GM19372 (cell line): ENCODE results near the gene FAM117A.

ENCODE experiments used
- ATAC-seq: cut with Tn5 transposase; IDR thresholded peaks from one replicate; pipeline ENCODE4 v1.9.1; 2021; ENCODE audit warnings: mild to moderate bottlenecking, low read depth, moderate library complexity; ENCODE audit not compliant: unreplicated experiment

FAM117A gene

DNA sequence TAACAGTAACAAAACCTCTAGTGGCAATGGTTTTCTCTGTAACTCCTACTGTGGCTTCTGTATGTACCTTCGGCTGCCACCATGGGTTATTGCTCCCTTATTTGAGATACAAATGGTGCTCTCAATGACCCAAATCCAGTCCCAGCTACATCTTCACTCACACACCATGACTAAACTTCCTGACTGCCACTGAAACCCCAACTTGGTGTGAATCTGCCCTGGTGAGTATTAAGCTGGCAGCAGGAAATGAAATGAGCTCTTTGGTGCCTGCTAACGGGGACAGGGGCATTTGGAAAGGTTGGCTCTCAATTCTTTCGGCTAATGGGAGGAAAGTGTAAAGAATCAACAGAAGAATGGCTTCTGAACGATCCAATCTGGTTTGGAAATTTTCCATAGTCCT is 48.7 kb downstream of the FAM117A start:
- ATAC-seq = no peak

DNA sequence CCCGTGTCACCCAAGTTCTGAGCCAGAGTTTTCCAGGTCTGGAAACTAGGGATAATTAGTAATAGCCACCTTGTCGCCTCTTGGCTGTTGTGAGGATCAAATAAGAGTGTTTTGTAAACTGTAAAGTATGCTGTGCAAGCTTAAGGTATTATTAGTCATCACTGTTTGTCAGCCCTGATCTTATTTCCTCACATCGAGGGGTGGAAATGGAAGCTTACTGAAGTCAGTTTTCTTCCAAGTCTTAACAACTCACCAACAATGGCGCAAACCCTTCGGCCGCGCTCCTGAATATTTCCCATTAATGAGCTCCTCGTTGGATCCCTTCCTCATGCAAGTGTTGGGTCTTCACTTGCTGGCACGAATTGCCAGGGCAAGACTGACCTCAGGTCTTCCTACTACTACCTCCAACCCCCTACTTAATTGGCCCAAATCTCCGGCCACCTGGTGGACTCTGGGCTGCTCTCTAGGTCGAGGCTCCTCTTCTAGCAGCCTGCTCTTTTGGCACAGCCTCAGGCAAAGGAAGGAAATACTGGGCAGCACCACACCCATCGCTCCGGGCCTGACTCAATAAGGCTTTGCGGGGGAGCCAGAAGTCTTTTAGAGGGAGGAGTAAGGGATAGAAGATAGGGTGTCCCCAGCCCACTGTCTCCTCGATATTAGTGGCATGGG is 55.3 kb downstream of the FAM117A start:
- no peak for ATAC-seq

DNA sequence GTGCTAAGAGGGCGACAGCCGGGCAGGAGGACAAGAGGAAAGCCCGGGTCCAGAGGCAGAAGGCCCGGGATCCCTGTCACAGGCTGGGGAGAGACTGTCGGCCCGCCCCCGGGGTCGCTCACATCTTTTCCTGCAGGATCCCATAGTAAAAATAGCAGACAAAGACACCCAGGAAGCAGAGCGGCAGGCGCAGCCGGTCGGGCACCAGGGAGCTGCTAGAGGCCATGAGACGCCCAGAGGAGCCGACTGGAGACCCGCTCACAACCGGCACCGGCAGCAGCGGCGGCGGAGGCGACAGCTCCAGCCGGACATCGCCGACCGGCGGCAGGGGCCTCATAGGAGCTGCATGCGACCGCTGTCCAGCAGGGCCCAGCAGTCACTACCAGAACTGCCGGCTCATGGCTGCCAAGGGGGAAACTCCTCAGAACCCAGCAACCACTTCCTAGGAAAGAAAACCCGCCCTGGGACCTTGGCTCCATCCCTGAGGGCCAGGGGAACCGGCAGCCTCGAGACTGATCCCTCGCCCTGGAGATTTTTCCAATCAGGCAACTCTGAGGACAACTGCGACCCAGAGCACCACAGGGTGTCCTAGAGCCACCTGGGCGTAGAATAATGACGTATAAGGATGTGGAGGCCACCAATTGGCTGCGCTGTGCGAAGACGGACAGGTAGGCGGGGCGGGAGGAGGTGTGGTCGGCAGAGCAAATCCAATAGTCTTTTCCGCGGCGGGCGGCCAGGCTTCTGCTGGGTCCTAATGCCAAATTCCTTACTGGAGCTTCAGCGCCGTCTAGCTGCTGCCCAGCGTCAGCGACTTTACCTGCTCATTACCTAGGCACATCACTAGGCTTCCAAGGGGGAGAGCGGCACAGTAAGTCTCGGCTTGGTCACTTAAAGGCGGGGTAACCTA is 56.1 kb downstream of the FAM117A start, which contains the start of gene SLC35B1:
Gene SLC35B1, minus strand, starts transcription at position 357 of the 907 bp plus-strand sequence. Its CDS starts 131 bp downstream, at position 226.
- peak; percentile 88 for ATAC-seq

DNA sequence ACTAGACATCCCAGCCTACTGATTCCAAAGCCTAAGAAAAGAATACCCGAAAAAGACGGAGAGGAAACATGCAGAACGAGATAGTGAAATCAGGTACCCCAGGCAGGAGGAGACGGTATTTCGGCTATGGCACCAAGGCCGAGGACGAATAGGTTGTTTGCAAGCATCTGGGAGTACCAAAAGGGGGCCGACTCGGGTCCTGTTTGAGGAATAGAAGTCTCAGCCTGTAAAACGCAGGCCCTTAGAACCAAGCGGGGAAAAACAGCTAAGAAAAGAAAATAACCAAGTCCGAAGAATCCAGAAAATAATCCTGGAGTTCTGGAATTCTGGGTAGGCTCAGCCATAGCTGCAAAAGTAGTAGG is 56.7 kb downstream of the FAM117A start:
- ATAC-seq = no peak

DNA sequence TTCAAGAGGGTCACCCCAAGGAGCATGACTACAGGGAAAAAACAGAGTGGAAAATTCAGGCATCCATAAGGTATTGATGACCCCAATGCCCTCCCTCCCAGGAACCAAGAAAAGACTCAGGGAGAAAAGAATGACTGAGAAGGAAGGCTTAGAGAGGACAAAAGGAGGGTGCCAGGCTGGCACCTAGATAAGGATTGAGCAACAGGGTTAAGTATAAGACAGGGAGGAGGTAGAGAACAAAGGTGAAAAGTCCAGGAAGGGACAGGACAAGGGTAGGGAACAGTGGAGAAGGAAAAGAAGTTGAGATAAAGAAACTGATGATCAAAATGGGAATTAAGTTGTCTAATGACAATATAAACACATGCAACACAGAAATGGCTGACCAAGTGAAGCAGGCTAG is 58.7 kb downstream of the FAM117A start:
- ATAC-seq = no peak

DNA sequence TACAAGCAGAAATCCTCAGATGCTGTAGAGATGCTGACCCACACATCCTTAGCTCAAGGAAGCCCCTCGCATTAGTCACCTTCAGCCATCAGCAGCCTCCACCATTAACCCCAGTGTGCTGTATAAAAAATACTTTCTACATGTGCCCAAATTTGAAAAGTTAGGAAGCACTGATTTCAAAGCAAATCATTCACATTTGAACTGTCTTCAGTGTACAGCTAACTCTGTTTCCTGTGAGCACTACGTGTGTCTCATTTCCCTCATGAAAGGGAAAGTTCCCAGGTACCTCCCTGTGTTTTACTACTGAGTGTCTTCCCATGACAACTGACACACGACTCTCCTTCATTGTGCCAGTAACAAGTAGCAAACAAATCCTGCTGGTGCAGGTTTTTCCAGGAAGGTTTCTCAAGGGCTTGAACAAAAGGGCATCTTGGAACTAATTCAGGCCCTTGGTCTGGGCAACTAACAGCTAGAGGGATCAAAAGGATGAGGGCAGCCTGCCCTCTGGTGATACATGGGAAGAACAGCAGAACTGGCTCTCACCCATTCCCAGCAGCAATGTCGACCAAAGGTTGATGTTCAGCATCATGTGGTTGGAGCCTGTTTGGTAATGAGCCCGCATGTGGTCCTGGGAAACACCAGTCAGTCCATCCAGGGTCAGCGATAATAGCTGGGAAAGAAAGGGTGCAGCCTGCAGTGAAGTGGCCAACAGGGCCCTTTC is 60.2 kb downstream of the FAM117A start:
- ATAC-seq = no peak

DNA sequence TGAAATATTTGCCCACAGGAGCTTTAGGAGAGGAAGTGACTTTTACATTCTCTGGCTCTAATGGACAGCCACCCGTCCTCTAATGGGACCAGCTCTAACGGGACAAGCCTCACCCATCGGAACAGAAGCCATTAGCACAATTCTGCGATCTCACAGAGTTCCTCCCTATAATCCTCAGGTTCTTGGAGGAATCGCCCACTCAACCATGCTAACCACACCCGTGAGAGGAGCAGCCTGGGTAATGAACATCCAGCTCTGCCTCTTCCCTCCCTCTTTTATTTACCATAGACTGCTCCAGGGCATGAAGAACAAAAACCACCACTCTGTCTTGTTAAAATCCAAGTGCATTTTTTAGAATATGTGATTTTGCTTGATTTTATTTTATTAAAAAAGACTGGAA is 63.0 kb downstream of the FAM117A start:
- ATAC-seq = no peak

DNA sequence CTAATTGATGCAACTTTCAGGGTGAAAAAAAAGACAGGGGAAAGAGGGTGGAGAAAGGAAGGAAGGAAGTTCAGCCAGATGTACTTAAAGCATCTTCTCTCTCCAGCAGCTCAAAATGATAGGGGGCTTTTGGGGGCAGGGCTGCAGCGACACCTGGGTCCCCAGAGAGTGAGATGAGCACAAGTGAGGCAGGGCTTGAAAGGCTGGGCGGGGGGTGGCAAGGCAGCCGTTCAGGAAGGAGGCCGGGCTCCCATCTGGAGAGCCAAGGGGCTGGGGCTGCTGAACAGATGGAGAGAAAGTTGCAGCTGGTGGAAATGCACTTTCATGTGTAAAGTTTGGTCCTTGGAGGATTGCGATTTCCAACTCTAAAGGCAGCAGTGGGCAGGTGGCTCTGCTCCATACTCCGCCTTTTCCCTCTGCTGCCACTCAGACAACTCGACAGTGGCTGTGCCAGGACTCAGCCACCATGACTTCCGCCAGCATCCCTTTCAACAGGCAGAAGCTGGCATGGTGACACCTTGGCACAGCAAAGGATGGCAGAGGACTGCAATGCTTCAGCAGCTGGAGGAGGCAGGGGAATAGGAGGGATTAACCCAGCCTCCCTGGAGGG is 63.9 kb downstream of the FAM117A start:
- ATAC-seq = no peak

DNA sequence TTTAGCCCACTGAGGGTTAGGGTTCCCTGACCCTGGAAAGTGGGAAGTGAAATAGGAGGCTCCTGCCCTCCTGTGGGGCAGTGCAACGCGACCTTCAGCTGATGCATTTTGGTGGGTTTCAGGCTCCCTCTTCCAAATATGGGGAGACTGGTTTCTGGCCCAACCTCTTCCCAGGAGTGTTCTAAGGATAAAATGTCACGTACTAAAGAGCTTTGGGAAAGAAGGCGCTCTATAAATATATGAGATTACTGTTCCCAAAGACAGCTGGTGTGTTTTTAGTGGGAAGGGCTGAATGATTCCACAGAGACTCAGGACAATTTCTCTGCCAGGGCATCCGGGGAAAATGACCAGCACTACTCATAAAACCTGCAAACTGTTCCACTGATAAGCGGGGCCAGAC is 65.9 kb downstream of the FAM117A start:
- no peak for ATAC-seq

DNA sequence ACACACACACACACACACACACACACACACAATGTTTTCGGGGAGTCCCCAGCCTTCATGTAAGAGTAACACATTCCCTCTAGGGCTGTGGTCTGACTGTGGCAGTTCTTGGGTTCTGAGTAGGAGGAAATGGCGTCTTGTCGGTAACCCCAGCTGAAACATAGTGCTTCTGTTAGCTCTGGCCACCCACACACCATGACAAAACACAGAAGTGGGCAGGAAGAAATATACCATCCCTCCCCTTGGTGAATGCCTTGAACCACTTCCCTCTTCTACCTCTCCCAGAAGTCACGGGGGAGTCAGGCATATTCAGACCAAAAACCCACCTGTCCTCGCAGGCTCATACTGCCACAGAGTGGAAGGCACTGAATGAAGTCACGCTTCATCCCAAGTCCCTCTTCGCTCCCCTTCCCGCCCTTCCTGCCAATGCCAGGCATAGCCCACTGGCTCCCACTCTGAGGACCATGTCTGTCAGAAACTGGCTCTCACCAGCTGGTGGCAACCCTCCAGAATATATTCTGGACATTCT is 67.6 kb downstream of the FAM117A start:
- ATAC-seq = no peak

DNA sequence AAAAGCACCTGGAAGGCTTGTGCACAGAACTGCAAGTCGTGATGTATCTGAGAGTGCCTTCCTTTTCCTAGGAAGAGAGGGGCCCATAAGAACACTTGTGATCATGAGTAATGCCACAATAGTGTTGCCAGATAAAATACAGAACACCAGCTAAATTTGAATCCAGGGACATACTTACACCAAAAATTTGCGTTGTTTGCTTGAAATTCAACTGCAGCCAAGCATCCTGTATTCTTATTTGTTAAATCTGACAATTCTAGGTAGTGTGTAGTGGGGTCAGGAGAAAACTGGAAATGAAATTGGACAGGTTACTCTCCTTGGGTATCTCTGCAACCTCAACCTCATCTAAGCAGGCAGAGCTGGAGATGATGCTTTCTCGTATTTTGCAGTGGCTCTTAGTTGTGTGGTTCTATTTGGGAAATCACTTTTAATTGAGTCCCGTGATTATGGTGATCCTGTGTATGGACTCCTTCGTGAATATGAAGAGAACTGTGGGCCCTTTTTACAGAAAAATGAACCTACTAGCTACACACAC is 68.2 kb downstream of the FAM117A start:
- no peak for ATAC-seq

DNA sequence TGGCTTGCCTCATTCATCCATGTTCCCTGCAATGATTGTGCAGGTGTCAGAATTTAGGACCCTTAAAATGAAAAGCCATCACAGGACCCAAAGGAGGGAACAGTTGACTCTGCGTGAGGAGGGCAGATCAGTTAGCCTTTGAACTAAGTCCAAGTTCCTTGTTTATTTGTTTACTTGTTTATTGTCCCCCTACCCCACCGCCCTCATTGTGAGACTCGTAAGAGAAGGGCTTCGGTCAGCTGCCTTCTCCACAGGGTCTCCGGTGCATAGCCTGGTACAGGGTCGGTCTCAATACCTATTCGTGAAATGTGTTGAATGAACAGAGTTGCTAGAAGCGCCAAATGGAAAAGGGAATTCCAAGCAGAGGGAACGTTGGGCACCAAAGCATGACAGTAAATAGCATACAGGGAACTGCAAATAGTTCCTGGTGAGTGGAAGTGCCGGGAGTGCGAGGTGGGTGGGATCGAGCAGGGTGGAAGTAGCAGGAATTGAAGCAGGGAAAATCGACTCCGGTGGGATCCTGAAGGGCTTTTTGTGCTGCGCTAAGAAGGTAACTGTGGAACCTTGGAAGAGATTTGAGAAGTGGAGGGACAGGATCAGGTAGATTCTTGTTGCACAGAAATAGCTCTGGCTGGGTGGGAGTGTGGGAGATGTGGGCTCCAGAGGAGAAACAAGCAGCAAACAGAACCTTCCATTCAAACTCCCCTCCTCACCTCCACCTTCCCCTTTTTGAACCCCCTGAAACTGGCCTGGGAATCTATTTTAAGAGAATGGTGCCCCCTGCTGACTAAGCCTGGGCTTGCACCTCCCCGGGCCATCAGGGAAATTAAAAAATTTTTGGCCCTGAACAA is 68.9 kb downstream of the FAM117A start:
- ATAC-seq = no peak

DNA sequence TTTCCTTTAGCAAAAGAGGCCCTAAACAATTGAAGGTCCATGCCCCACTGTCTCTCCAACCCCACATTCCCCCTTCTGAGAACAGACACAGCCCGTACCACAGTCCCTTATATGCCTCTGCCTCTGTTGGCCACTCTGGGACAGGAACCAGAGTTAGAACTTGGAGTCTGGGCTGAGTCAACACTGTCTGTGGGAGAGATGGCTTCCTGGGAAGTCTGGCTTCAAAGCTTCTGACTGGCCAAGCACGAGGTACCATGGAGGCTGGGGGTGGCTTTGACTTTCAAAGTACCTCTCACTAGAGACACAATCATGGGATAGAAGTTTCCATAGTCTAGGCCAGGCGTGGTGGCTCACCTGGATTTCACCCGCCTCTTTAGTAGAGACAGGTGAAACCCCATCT is 71.2 kb downstream of the FAM117A start:
- ATAC-seq = no peak

DNA sequence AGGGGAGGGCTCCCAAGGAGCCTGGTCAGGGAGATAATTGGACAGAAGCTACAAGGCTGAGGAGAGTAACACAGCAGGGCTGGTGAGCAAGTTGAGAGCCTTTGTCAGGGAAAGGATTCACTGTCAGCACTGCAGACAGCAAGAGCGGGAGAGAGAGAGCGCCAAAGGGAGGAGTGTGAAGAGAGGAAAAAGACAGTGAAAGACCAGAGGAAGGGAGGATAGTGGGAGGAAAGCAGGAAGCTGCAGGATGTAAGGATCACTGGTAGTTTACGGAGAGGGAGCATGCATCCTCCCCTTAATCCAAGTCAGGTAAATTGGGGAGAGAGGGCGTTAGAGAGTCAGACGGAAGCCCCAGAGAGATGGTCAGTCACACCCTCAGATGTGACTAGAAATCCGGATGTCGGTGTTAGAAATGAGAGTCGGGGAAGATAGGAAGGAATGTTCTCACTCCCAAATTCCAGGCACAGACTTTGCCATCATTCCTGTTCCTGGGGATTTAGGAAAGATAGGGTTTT is 72.2 kb downstream of the FAM117A start:
- ATAC-seq = no peak

DNA sequence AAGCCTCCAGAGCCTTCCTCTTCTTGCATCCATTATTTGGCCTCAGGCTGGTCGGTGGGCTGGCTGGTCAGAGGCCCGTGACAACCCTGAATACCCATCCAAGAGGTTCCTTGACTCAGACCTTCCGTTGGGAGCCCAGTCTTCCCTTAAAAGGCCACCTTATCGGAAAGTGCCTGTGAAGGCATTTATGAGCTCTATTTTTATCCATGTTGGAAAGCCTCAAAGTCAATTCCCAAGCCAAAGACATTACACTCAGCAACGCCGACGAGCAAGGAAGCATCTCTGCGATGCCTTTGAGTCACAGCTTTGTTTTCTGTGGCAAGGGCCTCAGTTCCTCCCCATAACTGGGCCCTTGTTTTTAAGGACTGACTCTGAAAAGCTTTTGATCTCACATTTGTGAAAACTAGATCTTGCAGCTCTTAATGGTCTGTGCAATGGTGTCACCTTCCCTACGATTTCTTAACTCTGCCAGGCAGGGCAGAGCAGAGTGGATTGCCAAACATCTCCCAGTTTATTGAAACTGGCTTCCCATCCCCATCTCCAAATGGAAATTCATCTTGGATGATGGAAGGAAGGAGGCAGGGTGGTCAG is 72.8 kb downstream of the FAM117A start:
- no peak for ATAC-seq

DNA sequence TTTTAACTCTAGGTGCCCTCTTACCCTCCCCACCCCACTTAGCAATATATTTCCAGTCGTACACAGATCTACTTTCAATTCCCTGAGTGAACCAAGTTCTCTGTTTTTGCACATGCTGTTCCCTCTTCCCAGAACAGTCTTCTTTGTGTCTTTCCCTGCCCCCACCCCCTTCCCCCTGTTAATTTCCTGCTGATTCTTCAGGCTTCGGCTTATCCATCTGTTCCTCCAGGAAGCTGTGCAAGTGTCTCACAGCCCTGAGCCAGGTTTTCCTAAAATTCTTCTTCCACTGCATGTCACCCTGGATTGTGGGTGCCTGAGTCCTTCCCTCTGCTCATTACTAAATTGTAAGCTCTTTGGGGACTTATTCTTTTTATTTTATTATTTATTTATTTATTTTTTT is 73.7 kb downstream of the FAM117A start:
- no peak for ATAC-seq

DNA sequence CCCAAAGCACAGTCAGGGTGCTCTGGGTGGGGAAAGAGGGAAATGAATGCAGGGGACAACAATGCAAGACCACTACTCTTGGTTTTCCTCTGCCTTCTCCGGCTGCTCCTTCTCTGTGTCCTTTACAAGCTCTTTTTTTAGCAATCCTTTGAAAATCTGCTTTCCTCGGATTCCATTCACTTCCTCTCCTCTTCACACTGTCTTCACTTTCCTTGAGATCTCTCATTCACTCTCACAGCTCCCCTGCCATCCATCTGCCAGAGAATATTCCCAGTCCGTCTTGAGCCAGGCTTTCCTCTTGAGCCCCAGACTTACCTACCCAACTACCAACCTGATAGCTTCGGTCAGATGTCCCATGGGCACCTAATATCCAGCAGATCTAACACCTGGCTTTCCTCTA is 75.1 kb downstream of the FAM117A start:
- no peak for ATAC-seq

DNA sequence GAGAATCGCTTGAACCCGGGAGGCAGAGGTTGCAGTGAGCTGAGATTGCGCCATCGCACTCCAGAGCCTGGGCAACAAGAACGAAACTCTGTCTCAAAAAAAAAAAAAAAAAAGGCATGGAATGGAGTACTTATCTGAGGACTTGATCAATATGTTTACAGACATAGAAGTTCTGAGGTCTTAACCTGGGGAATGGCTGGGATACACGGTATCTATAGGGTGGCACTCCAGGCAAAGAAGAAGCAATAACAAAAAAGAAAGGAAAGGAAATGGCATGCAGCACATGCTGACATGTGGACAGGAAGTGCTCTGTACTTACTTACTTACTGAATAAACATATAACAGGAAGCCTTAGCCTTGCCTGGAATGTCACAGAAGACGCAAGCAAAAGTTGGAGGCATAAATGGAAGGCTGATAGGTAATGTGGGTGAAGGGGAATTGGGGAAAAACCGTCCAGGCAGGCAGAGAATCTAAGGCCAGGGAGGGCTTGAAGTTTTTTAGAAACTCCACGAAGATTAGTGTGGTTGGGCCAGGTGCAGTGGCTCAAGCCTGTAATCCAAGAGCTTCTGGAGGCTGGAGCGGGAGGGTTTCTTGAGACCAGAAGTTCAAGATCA is 75.9 kb downstream of the FAM117A start:
- no peak for ATAC-seq
